Measurements from ENCODE around the gene CD99L2.
"Not testable (repeated sequence)": the region's sequence is repeated elsewhere in the genome, so short reads cannot be mapped to it uniquely, and the experiment has no call there.

CD99L2 gene

GRCh38 chrX:150854856-150855255 is 43.6 kb downstream of the CD99L2 start:
- no peak for DNase-seq (ENCODE audit: low read depth)

GRCh38 chrX:150849996-150850720 is 48.3 kb downstream of the CD99L2 start:
- DNase-seq (ENCODE audit: low read depth), result peak; percentile 68

GRCh38 chrX:150849486-150849885 is 49.0 kb downstream of the CD99L2 start:
- no peak for DNase-seq (ENCODE audit: low read depth)

- no peak for DNase-seq (ENCODE audit: low read depth)
Observed at GRCh38 chrX:150848914-150849365, 49.5 kb downstream of the CD99L2 start.

- DNase-seq (ENCODE audit: low read depth), result no peak
Observed at GRCh38 chrX:150847088-150847487, 51.4 kb downstream of the CD99L2 start.

- no peak for DNase-seq (ENCODE audit: low read depth)
Observed at GRCh38 chrX:150846130-150846529, 52.3 kb downstream of the CD99L2 start.

GRCh38 chrX:150845091-150845490 is 53.4 kb downstream of the CD99L2 start:
- DNase-seq (ENCODE audit: low read depth), result peak; percentile 56

GRCh38 chrX:150844016-150844415 is 54.5 kb downstream of the CD99L2 start:
- DNase-seq (ENCODE audit: low read depth), result no peak

- DNase-seq (ENCODE audit: low read depth), result no peak
Observed at GRCh38 chrX:150842198-150842685, 56.2 kb downstream of the CD99L2 start.

GRCh38 chrX:150841456-150842197 is 56.8 kb downstream of the CD99L2 start:
- DNase-seq (ENCODE audit: low read depth), result peak; percentile 80

- DNase-seq (ENCODE audit: low read depth), result no peak
Observed at GRCh38 chrX:150837845-150838244, 60.6 kb downstream of the CD99L2 start.

- no peak for DNase-seq (ENCODE audit: low read depth)
Observed at GRCh38 chrX:150834695-150835094, 63.8 kb downstream of the CD99L2 start.

- DNase-seq (ENCODE audit: low read depth), result no peak
Observed at GRCh38 chrX:150833454-150834056, 64.9 kb downstream of the CD99L2 start.

GRCh38 chrX:150831863-150832262 is 66.6 kb downstream of the CD99L2 start:
- DNase-seq (ENCODE audit: low read depth), result peak; percentile 4

GRCh38 chrX:150828785-150829184 is 69.7 kb downstream of the CD99L2 start:
- no peak for DNase-seq (ENCODE audit: low read depth)

GRCh38 chrX:150824352-150824751 is 74.1 kb downstream of the CD99L2 start:
- DNase-seq (ENCODE audit: low read depth), result not testable (repeated sequence)

GRCh38 chrX:150823826-150824225 is 74.6 kb downstream of the CD99L2 start:
- DNase-seq (ENCODE audit: low read depth), result not testable (repeated sequence)

- no peak for DNase-seq (ENCODE audit: low read depth)
Observed at GRCh38 chrX:150821971-150822370, 76.5 kb downstream of the CD99L2 start.

GRCh38 chrX:150813922-150814321 is 84.5 kb downstream of the CD99L2 start:
- peak; percentile 66 for DNase-seq (ENCODE audit: low read depth)

GRCh38 chrX:150806827-150807226 is 91.6 kb downstream of the CD99L2 start:
- DNase-seq (ENCODE audit: low read depth), result no peak

GRCh38 chrX:150805736-150806135 is 92.7 kb downstream of the CD99L2 start:
- no peak for DNase-seq (ENCODE audit: low read depth)

GRCh38 chrX:150792949-150793527 is 105.4 kb downstream of the CD99L2 start:
- no peak for DNase-seq (ENCODE audit: low read depth)

All from fibroblast of gingiva (primary cell).